Epithelial cell of proximal tubule (primary cell): ENCODE measurements around the gene MGAT3. TPM values are rescaled to one million over a fixed set of nuclear protein-coding genes. Genes with fewer than 3 reads are reported as not detected.

Experiments used
- DNase-seq: peaks from one replicate; pipeline ENCODE4 v3.0.0-alpha.2; 2011; ENCODE audit warnings: low read depth
- H3K4me3 ChIP-seq: 2 replicates; pipeline ENCODE4 v1.5.1; 2011; ENCODE audit warnings: low read depth, mild to moderate bottlenecking, low read length
- CTCF ChIP-seq: conservative IDR thresholded peaks from 2 replicates; pipeline ENCODE4 v1.5.1; 2012; ENCODE audit warnings: low read depth, mild to moderate bottlenecking, low read length
- total RNA-seq: library from RNA; depleted of rRNA; stranded (reverse); fragments of >200 nt; gene quantifications from 2 replicates; pipeline ENCODE4 v1.2.3, GENCODE V29; 2015

Gene MGAT3
- total RNA-seq, 1 donor from 2014 or later: 2.4 TPM

GRCh38 chr22:39534092-39534506 is 77.3 kb downstream of the MGAT3 start:
- H3K4me3 ChIP-seq: no peak overlapping the region
- TF ChIP-seq CTCF: no peak
- no peak for DNase-seq

- no peak overlapping the region for H3K4me3 ChIP-seq
- TF ChIP-seq CTCF: peak; percentile 82
- DNase-seq: no peak
These were observed 78.0 kb downstream of the MGAT3 start for GRCh38 chr22:39534591-39535356.

GRCh38 chr22:39535357-39535725 is 78.5 kb downstream of the MGAT3 start:
- H3K4me3 ChIP-seq: no peak overlapping the region
- no peak for DNase-seq
- no peak for TF ChIP-seq CTCF

- DNase-seq: no peak
- no peak for TF ChIP-seq CTCF
- H3K4me3 ChIP-seq: no peak overlapping the region
These were observed 79.1 kb downstream of the MGAT3 start for GRCh38 chr22:39535831-39536449.

GRCh38 chr22:39536711-39537110 is 79.9 kb downstream of the MGAT3 start:
- no peak for TF ChIP-seq CTCF
- DNase-seq: no peak
- H3K4me3 ChIP-seq: no peak overlapping the region

- TF ChIP-seq CTCF: no peak
- no peak for DNase-seq
- no peak overlapping the region for H3K4me3 ChIP-seq
These were observed 81.2 kb downstream of the MGAT3 start for GRCh38 chr22:39537975-39538374.

Other genes with a start within 250 kb of the MGAT3 start
- gene PDGFB, start 212.0 kb upstream of the MGAT3 start, total RNA-seq: 41.1 and 79.6 TPM in 2 replicates
- gene RPL3, start 137.4 kb upstream of the MGAT3 start, total RNA-seq: 1,634 and 2,001 TPM in 2 replicates
- gene SYNGR1, start 107.0 kb upstream of the MGAT3 start, total RNA-seq: 4.7 TPM in 2 replicates
- gene TAB1, start 57.2 kb upstream of the MGAT3 start, total RNA-seq: 11.0 and 17.7 TPM in 2 replicates
- 22.9 and 26.6 TPM in 2 replicates for gene MIEF1, start 45.3 kb downstream of the MGAT3 start, total RNA-seq
- 294 and 415 TPM in 2 replicates for gene ATF4, start 63.5 kb downstream of the MGAT3 start, total RNA-seq
- gene RPS19BP1, start 75.7 kb downstream of the MGAT3 start, total RNA-seq: 126 and 197 TPM in 2 replicates
- gene CACNA1I, start 113.7 kb downstream of the MGAT3 start, total RNA-seq: 0.06 TPM in 1 of 2 replicates, not detected in the other